Measurements from ENCODE around the gene HECW1. TPM values are rescaled to one million over a fixed set of nuclear protein-coding genes. Genes with fewer than 3 reads are reported as not detected.

HECW1 gene
- polyA plus RNA-seq, 2 of the 4 experiments (the other 2 are of a cell fraction): 11.3 TPM

- DNase-seq (ENCODE audit: low read depth in 1 of 2, low spot score in 1 of 2) (no peak), ATAC-seq (no peak), FAIRE-seq (no peak)
- no peaks in the 10 kb centered on the region for H3K9me3 ChIP-seq
- TF ChIP-seq KDM1A (IDR thresholded peaks at IDR 0.05; ENCODE audit: low read depth): no peak
- TF ChIP-seq TFCP2L1 (CRISPR knock-in tag; IDR thresholded peaks at IDR 0.05): no peak
- no peak overlapping the region for H3K4me3 ChIP-seq
- no peak overlapping the region for H3K4me2 ChIP-seq
- H3K4me1 ChIP-seq: peaks cover 1% of the 10 kb centered on the region; the same call in 1 of the 3 replicates
- H3K27ac ChIP-seq: no peak overlapping the region
- 49% methylated on average over 2 of the region's 2 CpGs for WGBS (ENCODE audit: missing lambda C conversion rate)
- ChIA-PET POLR2A (no interaction called here), CTCF (interaction anchor here (1.5 kb wide), 1 partner anchor 18 kb away, joined by 3 read pairs; no protein-coding TSS in a partner anchor)
Observed at GRCh38 chr7:43193893-43194292, 81.4 kb downstream of the HECW1 start.

- no peak for FAIRE-seq
Observed at GRCh38 chr7:43195256-43195655, 82.8 kb downstream of the HECW1 start.

GRCh38 chr7:43195768-43196167, 83.3 kb downstream of the HECW1 start:
- TF ChIP-seq JUNB (IDR thresholded peaks at IDR 0.05) (no peak), PBX3 (IDR thresholded peaks at IDR 0.05) (no peak), FOSB (CRISPR knock-in tag; IDR thresholded peaks at IDR 0.05) (no peak), SREBF2 (IDR thresholded peaks at IDR 0.05) (no peak)
- H3K27ac ChIP-seq: no peak overlapping the region
- no peaks in the 10 kb centered on the region for H3K9me3 ChIP-seq
- 80% methylated on average over 5 of the region's 5 CpGs for WGBS (ENCODE audit: missing lambda C conversion rate)
- no peak overlapping the region for H3K4me3 ChIP-seq
- no peak for DNase-seq (ENCODE audit: low read depth in 1 of 2, low spot score in 1 of 2)
- H3K4me2 ChIP-seq: no peak overlapping the region
- ChIA-PET CTCF (interaction anchor here (0.5 kb wide), 1 partner anchor 37 kb away, joined by 3 read pairs; no protein-coding TSS in a partner anchor), POLR2A (no interaction called here)
- no peak for FAIRE-seq
- peaks cover 12% of the 10 kb centered on the region for H3K4me1 ChIP-seq
- no peak for ATAC-seq

More at GRCh38 chr7:43195256-43195655, 82.8 kb downstream of the HECW1 start:
- Histone ChIP-seq H3K4me2 (no peak overlapping the region), H3K9me3 (no peaks in the 10 kb centered on the region), H3K4me3 (no peak overlapping the region), H3K4me1 (peaks cover 12% of the 10 kb centered on the region), H3K27ac (no peak overlapping the region)
- peak; percentile 69 to 83; a peak in 5 of 6 replicates for ATAC-seq
- TF ChIP-seq NR3C1 (IDR thresholded peaks at IDR 0.05) (no peak), HDAC2 (IDR thresholded peaks at IDR 0.05) (no peak), BCL3 (IDR thresholded peaks at IDR 0.05) (no peak), JUNB (IDR thresholded peaks at IDR 0.05) (no peak), PBX3 (IDR thresholded peaks at IDR 0.05) (no peak), ZSCAN20 (CRISPR knock-in tag; IDR thresholded peaks at IDR 0.05) (no peak), RAD21 (conservative IDR thresholded peaks at IDR 0.05 in 1 of 2, IDR thresholded peaks at IDR 0.05 in 1 of 2) (no peak), CBX8 (IDR thresholded peaks at IDR 0.05) (no peak), HES2 (IDR thresholded peaks at IDR 0.05) (no peak), HOXB13 (CRISPR knock-in tag; IDR thresholded peaks at IDR 0.05; ENCODE audit: low read depth) (no peak), FOSL2 (IDR thresholded peaks at IDR 0.05) (no peak), FOSL2 (CRISPR knock-in tag; IDR thresholded peaks at IDR 0.05) (no peak), CBX2 (IDR thresholded peaks at IDR 0.05; ENCODE audit: borderline replicate concordance, low read depth) (no peak), POLR2AphosphoS2 (conservative IDR thresholded peaks at IDR 0.05; ENCODE audit: low read length) (no peak)
- 57% methylated on average over 6 of the region's 7 CpGs for WGBS (ENCODE audit: missing lambda C conversion rate)
- ChIA-PET CTCF (interaction anchor here (0.5 kb wide), 1 partner anchor 36 kb away, joined by 3 read pairs; no protein-coding TSS in a partner anchor), POLR2A (no interaction called here)
- DNase-seq (ENCODE audit: low read depth in 1 of 2, low spot score in 1 of 2): peak in 1 of 2 experiments; percentile 16

- WGBS (ENCODE audit: missing lambda C conversion rate): 46% methylated on average over 5 of the region's 5 CpGs
- FAIRE-seq (no peak), ATAC-seq (no peak), DNase-seq (ENCODE audit: low read depth in 1 of 2, low spot score in 1 of 2) (no peak)
- H3K4me3 ChIP-seq: no peak overlapping the region
- peaks cover 12% of the 10 kb centered on the region for H3K4me1 ChIP-seq
- H3K4me2 ChIP-seq: no peak overlapping the region
- CTCF ChIA-PET: interaction anchor here (1.3 kb wide), 1 partner anchor 11 kb away, joined by 3 read pairs; no protein-coding TSS in a partner anchor
- POLR2A ChIA-PET: no interaction called here
- no peak overlapping the region for H3K27ac ChIP-seq
- TF ChIP-seq CBX2 (IDR thresholded peaks at IDR 0.05; ENCODE audit: borderline replicate concordance, low read depth): no peak
- TF ChIP-seq CEBPB (IDR thresholded peaks at IDR 0.05): no peak
- TF ChIP-seq FOXS1 (CRISPR knock-in tag; IDR thresholded peaks at IDR 0.05): no peak
- no peak for TF ChIP-seq CHD2 (IDR thresholded peaks at IDR 0.05; ENCODE audit: low read length, partially characterized antibody)
- TF ChIP-seq TP53 (CRISPR knock-in tag; IDR thresholded peaks at IDR 0.05): no peak
- TF ChIP-seq KDM5A (IDR thresholded peaks at IDR 0.05): no peak
- TF ChIP-seq ESRRA (IDR thresholded peaks at IDR 0.05; ENCODE audit: borderline replicate concordance, low read length): no peak
- no peak for TF ChIP-seq FOSB (CRISPR knock-in tag; IDR thresholded peaks at IDR 0.05)
- no peaks in the 10 kb centered on the region for H3K9me3 ChIP-seq
Observed at GRCh38 chr7:43196379-43196778, 83.9 kb downstream of the HECW1 start.
